Testis (tissue), 3 donors: ENCODE results near the gene DKK3. TPM values are rescaled to one million over a fixed set of nuclear protein-coding genes. Genes with fewer than 3 reads are reported as not detected.

Source experiments
- DNase-seq: peaks from one replicate; pipeline ENCODE4 v3.0.0-alpha.2; 2019
- H3K27ac ChIP-seq, 2 donors: fragments of 200-600 bp; sonication (generic); one replicate each; pipeline ENCODE4 v1.5.1; 2019
- H3K27me3 ChIP-seq: fragments of 200-600 bp; sonication (generic); one replicate; pipeline ENCODE4 v1.5.1; 2019
- H3K36me3 ChIP-seq: fragments of 200-600 bp; sonication (generic); one replicate; pipeline ENCODE4 v1.5.1; 2017; ENCODE audit warnings: low read depth; ENCODE audit errors: missing control alignments
- H3K4me1 ChIP-seq: fragments of 200-600 bp; sonication (generic); one replicate; pipeline ENCODE4 v1.5.1; 2019
- H3K4me3 ChIP-seq, 2 donors: fragments of 200-600 bp; sonication (generic); one replicate each; pipeline ENCODE4 v1.5.1; 2017 to 2019
- H3K9me3 ChIP-seq: fragments of 200-600 bp; sonication (generic); one replicate; pipeline ENCODE4 v1.5.1; 2017
- POLR2A ChIP-seq: fragments of 450-650 bp; IDR thresholded peaks from one replicate; pipeline ENCODE4 v1.6.1; 2017; ENCODE audit warnings: antibody characterized with exemption, mild to moderate bottlenecking, moderate library complexity
- WGBS, 2 donors: methylation state at CpG; one replicate each; pipeline ENCODE4 v1.1.5; 2018; 5-methylcytosine and 5-hydroxymethylcytosine counted together
- intact Hi-C: fragments of 100-400 bp; cut with DNase I; formaldehyde crosslinking; loops from one replicate; pipeline ENCODE4 v1.15.1; 2023; ENCODE audit warnings: low total_unique reads
- polyA plus RNA-seq: library from polyadenylated mRNA; stranded (reverse); fragments of 350-450 nt; fragmentation: Illumina TruSeq; extraction: RNeasy Lipid Tissue Mini Kit (QIAGEN cat#74804); gene quantifications from one replicate; pipeline ENCODE4 v1.2.3, GENCODE V29; 2014; ENCODE audit warnings: low read depth, low replicate concordance; ENCODE audit not compliant: insufficient read depth
- total RNA-seq, 2 donors: library from RNA; depleted of rRNA; stranded (reverse); fragments of >200 nt; gene quantifications; one replicate each; pipeline ENCODE4 v1.2.3, GENCODE V29; 2016
- TF ChIP-seq, protein P1 (sequence below), 3 experiments: fragments of 450-650 bp in 2 of 3; fragments of 200-600 bp in 1 of 3; sonication (generic) in 1 of 3; IDR thresholded peaks; one replicate each; pipeline ENCODE4 v1.5.1; 2016 to 2019; ENCODE audit warnings: antibody characterized with exemption in 3 of 3, mild to moderate bottlenecking in 2 of 3, moderate library complexity in 1 of 3

The DKK3 gene
- total and polyA plus RNA-seq, 3 donors from 2014 or later = 185 to 392 (median 236) TPM

GRCh38 chr11:12017243-12017678 is 8.8 kb upstream of the DKK3 start:
- intact Hi-C loops = no loop called here
- Histone ChIP-seq H3K27me3 (no peaks in the 10 kb centered on the region), H3K27ac (no peak overlapping the region), H3K36me3 (no peaks in the 10 kb centered on the region), H3K9me3 (no peaks in the 10 kb centered on the region), H3K4me1 (peaks cover 40% of the 10 kb centered on the region), H3K4me3 (no peak overlapping the region)
- DNase-seq = no peak
- TF ChIP-seq, protein P1, sequence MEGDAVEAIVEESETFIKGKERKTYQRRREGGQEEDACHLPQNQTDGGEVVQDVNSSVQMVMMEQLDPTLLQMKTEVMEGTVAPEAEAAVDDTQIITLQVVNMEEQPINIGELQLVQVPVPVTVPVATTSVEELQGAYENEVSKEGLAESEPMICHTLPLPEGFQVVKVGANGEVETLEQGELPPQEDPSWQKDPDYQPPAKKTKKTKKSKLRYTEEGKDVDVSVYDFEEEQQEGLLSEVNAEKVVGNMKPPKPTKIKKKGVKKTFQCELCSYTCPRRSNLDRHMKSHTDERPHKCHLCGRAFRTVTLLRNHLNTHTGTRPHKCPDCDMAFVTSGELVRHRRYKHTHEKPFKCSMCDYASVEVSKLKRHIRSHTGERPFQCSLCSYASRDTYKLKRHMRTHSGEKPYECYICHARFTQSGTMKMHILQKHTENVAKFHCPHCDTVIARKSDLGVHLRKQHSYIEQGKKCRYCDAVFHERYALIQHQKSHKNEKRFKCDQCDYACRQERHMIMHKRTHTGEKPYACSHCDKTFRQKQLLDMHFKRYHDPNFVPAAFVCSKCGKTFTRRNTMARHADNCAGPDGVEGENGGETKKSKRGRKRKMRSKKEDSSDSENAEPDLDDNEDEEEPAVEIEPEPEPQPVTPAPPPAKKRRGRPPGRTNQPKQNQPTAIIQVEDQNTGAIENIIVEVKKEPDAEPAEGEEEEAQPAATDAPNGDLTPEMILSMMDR (IDR thresholded peaks at IDR 0.05) = no peak
- no peak for TF ChIP-seq POLR2A
- WGBS, 2 donors = 28 to 49% methylated on average over 5 of the region's 5 CpGs

GRCh38 chr11:12016246-12016645 is 7.8 kb upstream of the DKK3 start:
- TF ChIP-seq, protein P1 (IDR thresholded peaks at IDR 0.05) = no peak
- no peak for TF ChIP-seq POLR2A
- Histone ChIP-seq H3K36me3 (no peaks in the 10 kb centered on the region), H3K27me3 (no peaks in the 10 kb centered on the region), H3K4me3 (no peak overlapping the region), H3K27ac (no peak overlapping the region), H3K9me3 (no peaks in the 10 kb centered on the region), H3K4me1 (peaks cover 40% of the 10 kb centered on the region)
- WGBS, 2 donors = 76 to 88% methylated on average over 2 of the region's 2 CpGs
- DNase-seq = no peak
- intact Hi-C loops = no loop called here

DNA sequence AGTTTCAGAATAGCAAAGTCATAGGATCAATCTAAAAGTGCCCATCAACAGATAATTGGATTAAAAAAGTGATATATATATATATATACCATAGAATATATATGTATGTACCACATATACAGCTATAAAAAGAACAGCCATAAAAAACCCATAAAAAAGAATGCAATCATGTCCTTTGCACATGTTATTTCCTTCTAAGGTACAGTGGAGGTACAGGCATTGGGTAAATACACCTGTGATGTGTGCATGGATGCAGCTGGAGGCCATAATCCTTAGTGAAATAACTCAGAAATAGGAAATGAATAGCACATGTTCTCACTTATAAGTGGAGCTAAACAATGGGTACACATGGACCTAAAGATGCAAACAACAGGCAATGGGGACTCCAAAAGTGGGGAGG is 7.1 kb upstream of the DKK3 start:
- Histone ChIP-seq H3K27ac (no peak overlapping the region), H3K27me3 (no peaks in the 10 kb centered on the region), H3K9me3 (no peaks in the 10 kb centered on the region), H3K4me3 (no peak overlapping the region), H3K36me3 (no peaks in the 10 kb centered on the region), H3K4me1 (peaks cover 35% of the 10 kb centered on the region)
- TF ChIP-seq, protein P1 (IDR thresholded peaks at IDR 0.05) = no peak
- no peak for TF ChIP-seq POLR2A
- no peak for DNase-seq
- intact Hi-C loops = no loop called here

DNA sequence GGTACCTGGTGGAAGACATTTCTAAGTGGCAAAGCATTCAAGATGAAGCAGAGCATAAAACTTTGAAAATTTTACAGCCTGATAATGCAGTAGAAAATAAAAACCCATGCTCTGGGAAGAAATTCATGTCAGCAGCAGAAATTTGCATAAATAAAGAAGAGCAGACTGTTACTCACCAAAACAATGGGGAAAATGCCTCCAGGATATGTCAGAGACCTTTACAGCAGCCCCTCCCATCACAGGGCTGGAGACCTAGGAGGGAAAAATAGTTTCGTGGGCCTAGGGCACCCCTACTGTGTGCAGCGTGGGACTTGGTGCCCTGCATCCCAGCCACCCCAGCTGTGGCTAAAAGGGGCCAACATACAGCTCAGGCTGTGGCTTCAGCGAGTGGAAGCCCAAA is 5.4 kb upstream of the DKK3 start:
- WGBS, 2 donors = 79 to 92% methylated on average over 3 of the region's 3 CpGs
- peaks cover 19% of the 10 kb centered on the region for H3K4me1 ChIP-seq
- no peaks in the 10 kb centered on the region for H3K9me3 ChIP-seq
- DNase-seq = no peak
- H3K27ac ChIP-seq = no peak overlapping the region
- H3K36me3 ChIP-seq = no peaks in the 10 kb centered on the region
- no peak overlapping the region for H3K4me3 ChIP-seq
- intact Hi-C loops = no loop called here
- no peaks in the 10 kb centered on the region for H3K27me3 ChIP-seq
- TF ChIP-seq, protein P1 (IDR thresholded peaks at IDR 0.05) = no peak
- no peak for TF ChIP-seq POLR2A

DNA sequence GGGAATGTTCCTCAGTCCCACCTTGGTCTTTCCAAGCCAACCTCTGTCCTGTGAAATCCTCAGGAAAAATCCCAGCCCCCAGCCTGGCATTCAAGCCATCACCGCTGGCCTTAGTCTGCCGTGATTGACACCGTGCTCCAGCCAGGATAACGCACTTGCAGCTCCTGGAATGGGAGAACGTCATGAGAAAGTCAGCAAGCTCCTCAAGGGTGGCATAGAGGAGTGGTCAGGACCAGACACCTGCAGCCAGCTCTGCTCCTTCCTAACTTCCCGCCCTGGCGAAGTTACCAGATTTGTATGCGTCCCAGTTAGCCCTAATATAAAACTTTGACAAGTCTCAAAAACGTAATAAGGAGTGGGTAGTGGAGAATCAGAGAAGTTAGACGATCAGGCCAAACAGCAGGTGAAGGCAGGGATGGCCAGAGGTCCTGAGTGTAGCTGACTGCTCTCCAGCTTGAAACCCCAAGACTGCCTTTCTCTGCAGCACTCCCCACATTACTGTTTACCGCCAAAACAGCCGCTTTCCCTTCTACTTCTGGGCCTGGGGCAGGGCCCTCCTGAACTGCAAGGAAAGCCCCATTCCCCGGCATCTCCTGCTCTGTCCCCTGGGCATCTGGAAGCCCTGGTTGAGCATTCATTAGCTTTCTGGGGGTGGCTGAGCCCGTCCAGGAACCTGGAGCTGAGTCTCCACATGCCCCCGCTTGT is 1.3 kb upstream of the DKK3 start:
- TF ChIP-seq, protein P1 (IDR thresholded peaks at IDR 0.05) = no peak
- no peak for TF ChIP-seq POLR2A
- Histone ChIP-seq H3K36me3 (no peaks in the 10 kb centered on the region), H3K9me3 (no peaks in the 10 kb centered on the region), H3K27me3 (no peaks in the 10 kb centered on the region), H3K4me3 (peak overlapping the region; percentile 43 to 45), H3K4me1 (peaks cover 9% of the 10 kb centered on the region), H3K27ac (no peak overlapping the region)
- peak; percentile 23 for DNase-seq
- intact Hi-C loops = no loop called here
- 55 to 65% methylated on average over 6 to 15 of the region's 15 CpGs for WGBS, 2 donors
